H1 (cell line): ENCODE results near the gene LRRC2.

Experiments
- CREB1 ChIP-seq: IDR thresholded peaks from 2 replicates; pipeline ENCODE4 v1.6.1; 2012; ENCODE audit warnings: inconsistent platforms
- CTCF ChIP-seq, 3 experiments: IDR thresholded peaks; 1 replicate in 2 of 3; 2 replicates in 1 of 3; pipeline versions ENCODE4 v1.5.1 to v1.6.1; 2011; ENCODE audit warnings: low read length in 3 of 3, mild to moderate bottlenecking in 3 of 3, inconsistent platforms in 2 of 3, low read depth in 1 of 3, moderate library complexity in 1 of 3; ENCODE audit not compliant: insufficient read depth in 1 of 3; ENCODE audit errors: control extremely low read depth in 1 of 3
- HDAC6 ChIP-seq: IDR thresholded peaks from one replicate; pipeline ENCODE4 v1.7.1; 2012; ENCODE audit warnings: low read depth, mild to moderate bottlenecking, inconsistent platforms, low read length, moderate library complexity
- JUN ChIP-seq: IDR thresholded peaks from 2 replicates; pipeline ENCODE4 v1.6.1; 2011; ENCODE audit warnings: low read depth, mild to moderate bottlenecking, improper control_type of control experiment, low read length
- POLR2A ChIP-seq, 2 experiments: IDR thresholded peaks; 1 replicate in 1 of 2; 2 replicates in 1 of 2; pipeline ENCODE4 v1.6.1; 2011; ENCODE audit warnings: low read depth in 2 of 2, low read length in 2 of 2, mild to moderate bottlenecking in 2 of 2; ENCODE audit errors: control extremely low read depth in 1 of 2
- POLR2AphosphoS5 ChIP-seq: IDR thresholded peaks from 2 replicates; pipeline ENCODE4 v1.6.1; 2011; ENCODE audit warnings: low read depth, low read length
- RAD21 ChIP-seq, 2 experiments: IDR thresholded peaks in 1 of 2; conservative IDR thresholded peaks in 1 of 2; 2 replicates each; pipeline ENCODE4 v1.6.1; 2011; ENCODE audit warnings: low read depth in 2 of 2, low read length in 2 of 2, improper control_type of control experiment in 1 of 2, inconsistent platforms in 1 of 2, mild to moderate bottlenecking in 1 of 2, moderate library complexity in 1 of 2
- TAF1 ChIP-seq: IDR thresholded peaks from 2 replicates; pipeline ENCODE4 v1.6.1; 2011; ENCODE audit warnings: mild to moderate bottlenecking, low read depth, low read length
- YY1 ChIP-seq: IDR thresholded peaks from 2 replicates; pipeline ENCODE4 v1.6.1; 2011; ENCODE audit warnings: low read depth, mild to moderate bottlenecking, low read length
- ZNF274 ChIP-seq: IDR thresholded peaks from 2 replicates; pipeline ENCODE4 v1.7.0; 2012; ENCODE audit warnings: low read length, borderline replicate concordance; ENCODE audit errors: extremely low read depth

DNA sequence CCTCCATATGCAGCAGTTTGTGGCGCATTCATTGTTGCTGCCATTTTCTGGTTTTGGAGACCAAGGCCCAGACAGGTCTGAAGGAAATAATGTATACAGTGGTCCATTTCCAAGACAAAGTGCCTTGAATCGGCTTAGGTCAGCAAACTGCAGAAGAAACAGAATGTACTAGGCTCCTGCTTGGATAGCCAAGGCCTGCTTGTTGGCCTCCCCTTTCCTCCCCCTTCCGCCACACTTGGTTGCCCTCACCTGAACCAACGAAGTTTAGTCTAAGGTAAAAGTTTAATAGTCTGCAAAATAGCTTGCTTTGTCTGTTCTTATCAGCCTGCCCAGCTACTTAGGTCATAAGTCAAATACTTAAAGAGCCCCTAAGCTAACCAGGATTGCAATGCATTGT is 80.3 kb downstream of the LRRC2 start:
- no peak for TF ChIP-seq RAD21 (IDR thresholded peaks at IDR 0.05 in 1 of 2, conservative IDR thresholded peaks at IDR 0.05 in 1 of 2; ENCODE audit: low read depth in 2 of 2, low read length in 2 of 2)
- no peak for TF ChIP-seq YY1
- no peak for TF ChIP-seq ZNF274
- no peak for TF ChIP-seq JUN
- TF ChIP-seq TAF1: no peak
- TF ChIP-seq POLR2AphosphoS5: no peak
- TF ChIP-seq HDAC6: no peak
- no peak for TF ChIP-seq POLR2A (IDR thresholded peaks at IDR 0.05; ENCODE audit: control extremely low read depth in 1 of 2, low read depth in 2 of 2, low read length in 2 of 2)
- TF ChIP-seq CTCF (IDR thresholded peaks at IDR 0.05; ENCODE audit: control extremely low read depth in 1 of 3, insufficient read depth in 1 of 3, low read depth in 1 of 3, low read length in 3 of 3): no peak
- no peak for TF ChIP-seq CREB1
